GM10248 (cell line): ENCODE measurements around the gene CDC34.

Source experiments
- CTCF ChIA-PET: fragments of 300-600 bp; sonication (Branson Sonifier 250); formaldehyde crosslinking; extraction: SDS; loops from one replicate; lab custom pipeline; 2021; ENCODE audit warnings: antibody characterized with exemption; lab: Yijun Ruan, JAX
- POLR2A ChIA-PET: fragments of 350-650 bp; sonication (Branson Sonifier 250); formaldehyde crosslinking; extraction: SDS; loops from one replicate; lab custom pipeline; 2020; ENCODE audit warnings: antibody characterized with exemption; lab: Yijun Ruan, JAX
- DNase-seq: peaks from one replicate; pipeline ENCODE4 v3.0.0; 2012; ENCODE audit errors: extremely low spot score
- CTCF ChIP-seq: IDR thresholded peaks from 2 replicates; pipeline ENCODE4 v1.5.1; 2012; ENCODE audit warnings: mild to moderate bottlenecking, low read depth; ENCODE audit errors: extremely low read depth, missing control alignments, control extremely low read depth

The CDC34 gene

GRCh38 chr19:535017-535835 lies 3.7 kb downstream of the CDC34 start:
- ChIA-PET CTCF (interaction anchor here (1.3 kb wide), 1 partner anchor 25 kb away, joined by 4 read pairs; no protein-coding TSS in a partner anchor), POLR2A (no interaction called here)
- no peak for DNase-seq
- TF ChIP-seq CTCF = no peak

- DNase-seq = no peak
- POLR2A ChIA-PET = no interaction called here
- CTCF ChIA-PET = no interaction called here
Measured at GRCh38 chr19:536031-536880, 4.7 kb downstream of the CDC34 start.

GRCh38 chr19:536881-537404 lies 5.4 kb downstream of the CDC34 start:
- no peak for DNase-seq
- ChIA-PET POLR2A (no interaction called here), CTCF (no interaction called here)
- no peak for TF ChIP-seq CTCF

More at GRCh38 chr19:536031-536880, 4.7 kb downstream of the CDC34 start:
- TF ChIP-seq CTCF = no peak

- ChIA-PET POLR2A (no interaction called here), CTCF (no interaction called here)
- no peak for DNase-seq
- TF ChIP-seq CTCF = no peak
Measured at GRCh38 chr19:538641-539428, 7.3 kb downstream of the CDC34 start.

- ChIA-PET POLR2A (no interaction called here), CTCF (no interaction called here)
- no peak for DNase-seq
- TF ChIP-seq CTCF = no peak
Measured at GRCh38 chr19:539429-540030, 8.0 kb downstream of the CDC34 start.
